ENCODE results near the gene ADAM15.

The ADAM15 gene

DNA sequence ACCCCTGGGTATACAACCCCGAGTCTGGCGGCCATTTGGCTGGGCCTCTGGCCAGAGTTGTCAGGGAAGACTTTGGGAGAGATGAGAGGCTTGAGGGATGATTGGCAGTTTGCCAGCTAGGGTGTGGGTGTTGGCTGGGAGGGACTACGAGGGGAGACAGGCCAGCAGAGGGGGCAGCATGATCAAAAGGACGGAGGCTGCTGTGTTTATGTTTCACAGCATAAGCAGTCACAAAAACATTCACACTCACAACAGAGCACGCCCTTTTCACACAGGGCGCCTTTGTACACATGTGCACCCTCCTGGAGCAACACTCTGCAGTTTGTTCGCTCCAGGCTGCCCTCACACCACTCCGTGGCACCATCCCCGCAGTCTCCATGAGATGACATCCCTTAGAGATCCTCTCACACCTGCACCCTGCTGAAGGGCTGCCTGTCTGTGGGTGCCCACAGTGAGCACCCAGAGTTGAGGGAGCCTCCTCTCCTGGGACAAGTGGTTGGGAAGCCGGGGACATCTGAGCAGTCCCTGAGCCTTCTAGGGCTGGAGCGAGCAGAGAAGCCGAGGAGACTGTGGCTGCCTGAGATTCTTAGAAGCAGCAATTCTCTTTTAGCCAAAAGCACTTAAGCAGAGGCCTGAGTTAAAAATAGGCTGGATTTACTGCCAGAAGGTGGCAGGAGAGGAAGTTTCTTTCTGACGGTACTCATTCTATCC is 43.0 kb downstream of the ADAM15 start:
- Mint-ChIP-seq H3K27me3 (peaks cover 68% of the 10 kb centered on the region), H3K36me3 (ENCODE audit: low read depth) (no peaks in the 10 kb centered on the region), H3K27ac (no peak overlapping the region), H3K4me1 (ENCODE audit: low read depth) (peaks cover 20% of the 10 kb centered on the region), H3K9me3 (no peaks in the 10 kb centered on the region), H3K4me3 (no peak overlapping the region)
- intact Hi-C loops (cut with micrococcal nuclease): no loop called here

GRCh38 chr1:155094622-155094948 is 43.5 kb downstream of the ADAM15 start:
- peaks cover 69% of the 10 kb centered on the region for H3K27me3 Mint-ChIP-seq
- no peak overlapping the region for H3K27ac Mint-ChIP-seq
- intact Hi-C loops (cut with micrococcal nuclease): no loop called here
- H3K4me1 Mint-ChIP-seq (ENCODE audit: low read depth): peaks cover 20% of the 10 kb centered on the region
- no peak overlapping the region for H3K4me3 Mint-ChIP-seq
- H3K9me3 Mint-ChIP-seq: no peaks in the 10 kb centered on the region
- no peaks in the 10 kb centered on the region for H3K36me3 Mint-ChIP-seq (ENCODE audit: low read depth)

DNA sequence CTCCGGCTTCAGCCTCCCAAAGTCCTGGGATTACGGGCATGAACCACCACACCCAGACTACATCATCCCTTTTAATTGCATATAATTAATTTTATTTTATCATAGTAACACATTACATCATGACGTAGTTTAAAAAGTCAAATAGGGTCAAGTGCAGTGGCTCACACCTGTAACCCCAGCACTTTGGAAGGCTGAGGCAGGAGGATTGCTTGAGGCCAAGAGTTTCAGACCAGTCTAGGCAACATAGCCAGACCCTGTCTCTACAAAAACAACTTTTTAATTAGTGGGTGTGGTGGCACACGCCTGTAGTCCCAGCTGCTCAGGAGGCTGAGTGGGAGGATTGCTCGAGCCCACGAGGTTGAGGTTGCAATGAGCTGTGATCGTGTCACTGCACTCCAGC is 48.2 kb downstream of the ADAM15 start:
- H3K9me3 Mint-ChIP-seq: no peaks in the 10 kb centered on the region
- H3K27ac Mint-ChIP-seq: no peak overlapping the region
- no peaks in the 10 kb centered on the region for H3K36me3 Mint-ChIP-seq (ENCODE audit: low read depth)
- intact Hi-C loops (cut with micrococcal nuclease): no loop called here
- H3K27me3 Mint-ChIP-seq: peaks cover 41% of the 10 kb centered on the region
- H3K4me3 Mint-ChIP-seq: no peak overlapping the region
- peaks cover 23% of the 10 kb centered on the region for H3K4me1 Mint-ChIP-seq (ENCODE audit: low read depth)

DNA sequence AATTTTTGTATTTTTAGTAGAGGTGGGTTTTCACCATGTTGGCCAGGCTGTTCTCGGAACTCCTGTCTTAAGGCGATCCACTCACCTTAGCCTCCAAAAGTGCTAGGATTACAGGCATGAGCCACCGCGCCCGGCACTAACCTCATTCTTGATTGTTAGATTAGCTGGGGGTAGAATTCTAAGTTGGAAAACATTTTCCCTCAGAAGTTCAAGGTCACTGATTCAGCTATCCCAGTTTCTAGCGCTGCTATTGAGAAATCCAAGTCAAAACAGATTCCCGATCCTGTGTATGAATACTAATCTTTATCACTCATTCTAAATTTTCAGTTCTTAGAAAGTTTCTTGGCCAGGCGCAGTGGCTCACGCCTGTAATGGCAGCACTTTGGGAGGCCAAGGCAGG is 52.2 kb downstream of the ADAM15 start:
- H3K27me3 Mint-ChIP-seq: peaks cover 26% of the 10 kb centered on the region
- H3K4me1 Mint-ChIP-seq (ENCODE audit: low read depth): peaks cover 37% of the 10 kb centered on the region
- intact Hi-C loops (cut with micrococcal nuclease): loop anchor here (5.0 kb wide), 1 partner anchor 34 kb away; the partner anchor contains the start of gene SLC50A1
- H3K27ac Mint-ChIP-seq: no peak overlapping the region
- H3K4me3 Mint-ChIP-seq: no peak overlapping the region
- H3K9me3 Mint-ChIP-seq: no peaks in the 10 kb centered on the region
- no peaks in the 10 kb centered on the region for H3K36me3 Mint-ChIP-seq (ENCODE audit: low read depth)

- no peaks in the 10 kb centered on the region for H3K36me3 Mint-ChIP-seq (ENCODE audit: low read depth)
- intact Hi-C loops (cut with micrococcal nuclease): loop anchor here (5.0 kb wide), 1 partner anchor 32 kb away; the partner anchor contains the start of gene SLC50A1
- H3K27me3 Mint-ChIP-seq: peaks cover 26% of the 10 kb centered on the region
- peaks cover 37% of the 10 kb centered on the region for H3K4me1 Mint-ChIP-seq (ENCODE audit: low read depth)
- no peak overlapping the region for H3K27ac Mint-ChIP-seq
- H3K4me3 Mint-ChIP-seq: no peak overlapping the region
- H3K9me3 Mint-ChIP-seq: no peaks in the 10 kb centered on the region
These were observed 53.8 kb downstream of the ADAM15 start for GRCh38 chr1:155104605-155105534.

GRCh38 chr1:155105604-155106011 is 54.5 kb downstream of the ADAM15 start:
- intact Hi-C loops (cut with micrococcal nuclease): no loop called here
- Mint-ChIP-seq H3K36me3 (ENCODE audit: low read depth) (no peaks in the 10 kb centered on the region), H3K4me3 (no peak overlapping the region), H3K27ac (no peak overlapping the region), H3K4me1 (ENCODE audit: low read depth) (peaks cover 37% of the 10 kb centered on the region), H3K27me3 (peaks cover 24% of the 10 kb centered on the region), H3K9me3 (no peaks in the 10 kb centered on the region)

DNA sequence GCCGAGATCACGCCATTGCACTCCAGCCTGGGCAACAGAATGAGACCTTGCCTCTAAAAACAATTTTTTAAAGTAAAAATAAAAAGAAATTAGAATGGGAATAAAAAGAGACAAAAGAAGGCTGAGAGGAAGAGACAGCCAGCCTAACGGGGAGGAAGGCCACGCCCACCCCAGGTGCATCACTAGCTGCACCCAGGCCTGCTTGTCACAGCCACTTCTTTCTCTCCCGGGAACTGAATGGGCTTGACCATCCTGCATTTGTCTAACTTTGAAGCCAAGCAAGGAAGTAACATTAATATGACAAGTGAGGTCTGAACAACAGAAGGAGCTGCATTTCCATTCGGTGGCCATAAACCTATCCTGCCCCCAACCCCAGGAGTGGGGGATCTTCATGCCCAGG is 55.7 kb downstream of the ADAM15 start:
- Mint-ChIP-seq H3K4me1 (ENCODE audit: low read depth) (peaks cover 31% of the 10 kb centered on the region), H3K36me3 (ENCODE audit: low read depth) (no peaks in the 10 kb centered on the region), H3K27ac (no peak overlapping the region), H3K27me3 (peaks cover 27% of the 10 kb centered on the region), H3K4me3 (no peak overlapping the region), H3K9me3 (no peaks in the 10 kb centered on the region)
- intact Hi-C loops (cut with micrococcal nuclease): no loop called here

GRCh38 chr1:155107309-155108264 is 56.5 kb downstream of the ADAM15 start:
- intact Hi-C loops (cut with micrococcal nuclease): no loop called here
- Mint-ChIP-seq H3K27me3 (peaks cover 28% of the 10 kb centered on the region), H3K4me1 (ENCODE audit: low read depth) (peaks cover 29% of the 10 kb centered on the region), H3K9me3 (no peaks in the 10 kb centered on the region), H3K4me3 (no peak overlapping the region), H3K27ac (no peak overlapping the region), H3K36me3 (ENCODE audit: low read depth) (no peaks in the 10 kb centered on the region)

DNA sequence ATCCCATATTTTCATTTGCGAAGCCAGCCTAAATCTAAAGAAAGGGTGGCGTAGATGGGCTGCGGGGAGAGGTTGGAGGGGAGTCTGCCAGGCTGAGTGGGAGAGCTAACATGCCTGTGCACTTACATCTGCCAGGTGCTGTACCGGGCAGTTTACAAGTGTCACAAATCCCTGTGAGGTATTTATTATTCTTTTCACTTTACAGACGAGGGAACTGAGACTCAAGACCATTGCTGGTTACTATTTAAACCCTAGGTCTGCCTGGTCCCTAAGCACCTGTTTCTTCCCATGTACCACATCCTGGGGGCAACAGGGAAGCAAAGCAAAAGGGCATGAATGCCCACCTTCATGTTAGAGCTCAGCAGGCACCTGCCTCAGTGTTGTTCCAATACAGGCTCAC is 57.2 kb downstream of the ADAM15 start:
- Mint-ChIP-seq H3K27ac (no peak overlapping the region), H3K4me3 (no peak overlapping the region), H3K36me3 (ENCODE audit: low read depth) (no peaks in the 10 kb centered on the region), H3K9me3 (no peaks in the 10 kb centered on the region), H3K27me3 (peaks cover 31% of the 10 kb centered on the region), H3K4me1 (ENCODE audit: low read depth) (peaks cover 25% of the 10 kb centered on the region)
- intact Hi-C loops (cut with micrococcal nuclease): no loop called here

- intact Hi-C loops (cut with micrococcal nuclease): no loop called here
- Mint-ChIP-seq H3K4me3 (no peak overlapping the region), H3K4me1 (ENCODE audit: low read depth) (peaks cover 5% of the 10 kb centered on the region), H3K27ac (no peak overlapping the region), H3K36me3 (ENCODE audit: low read depth) (no peaks in the 10 kb centered on the region), H3K9me3 (no peaks in the 10 kb centered on the region), H3K27me3 (peaks cover 26% of the 10 kb centered on the region)
These were observed 59.3 kb downstream of the ADAM15 start for GRCh38 chr1:155110381-155110780.

DNA sequence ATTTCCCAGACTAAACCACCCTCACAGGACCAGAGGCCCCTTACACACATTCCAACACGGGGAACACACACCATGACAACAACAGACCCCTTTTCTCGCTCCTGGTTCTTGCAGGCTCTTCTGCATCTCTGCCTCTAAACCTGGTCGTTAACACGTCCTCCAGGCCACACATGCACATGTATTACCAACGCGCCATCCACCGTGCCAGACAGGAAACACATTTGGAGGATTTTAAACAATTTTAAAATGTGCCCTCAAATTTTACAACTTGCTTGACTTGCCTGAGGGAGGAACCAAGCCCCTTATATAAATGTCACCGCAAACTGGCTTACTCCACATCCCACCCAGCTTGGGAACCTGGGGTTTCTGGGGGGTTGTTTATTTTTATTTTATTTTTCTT is 59.7 kb downstream of the ADAM15 start:
- H3K27ac Mint-ChIP-seq: no peak overlapping the region
- H3K4me3 Mint-ChIP-seq: no peak overlapping the region
- H3K36me3 Mint-ChIP-seq (ENCODE audit: low read depth): no peaks in the 10 kb centered on the region
- intact Hi-C loops (cut with micrococcal nuclease): no loop called here
- peaks cover 21% of the 10 kb centered on the region for H3K27me3 Mint-ChIP-seq
- H3K4me1 Mint-ChIP-seq (ENCODE audit: low read depth): peaks cover under 1% of the 10 kb centered on the region
- H3K9me3 Mint-ChIP-seq: no peaks in the 10 kb centered on the region

Measured in dendritic cell treated with granulocyte-macrophage colony-stimulating factor and Interleukin-4, amounts not matched to agents 40 ng/mL and 50 ng/mL, for 4 days (primary cell).